ENCODE measurements around the gene ZNF618.

ZNF618 gene

DNA sequence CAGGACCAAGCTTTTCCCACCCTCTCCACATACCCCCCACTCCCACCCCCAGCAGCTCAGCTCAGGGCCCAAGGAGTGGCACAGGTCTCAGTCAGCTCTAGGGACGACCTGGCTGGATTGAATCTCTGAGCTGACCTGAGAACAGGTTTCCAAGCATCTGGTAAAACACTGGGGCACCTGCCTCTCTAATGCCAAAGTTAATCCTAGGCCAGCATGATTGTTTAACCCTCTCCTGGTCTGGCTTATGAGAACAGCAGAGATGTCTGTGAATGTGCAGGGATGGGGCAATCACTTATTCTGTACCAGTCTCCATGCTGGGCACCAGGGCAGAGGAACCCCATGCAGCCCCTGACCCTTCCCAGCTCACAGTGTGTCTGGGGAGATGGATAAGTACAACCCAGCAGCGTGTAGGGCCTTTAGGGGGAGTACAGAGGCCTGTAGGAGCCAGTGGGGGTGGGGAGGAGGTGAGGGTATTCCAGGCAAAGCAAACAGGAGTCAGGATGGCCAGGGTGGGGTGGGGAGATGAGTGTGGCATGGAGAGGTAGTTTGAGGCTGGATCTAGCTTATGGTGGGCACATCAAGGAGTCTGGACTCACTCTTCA lies 223.7 kb downstream of the ZNF618 start:
- no peak for DNase-seq (ENCODE audit: low read depth)
- TF ChIP-seq, protein P1, sequence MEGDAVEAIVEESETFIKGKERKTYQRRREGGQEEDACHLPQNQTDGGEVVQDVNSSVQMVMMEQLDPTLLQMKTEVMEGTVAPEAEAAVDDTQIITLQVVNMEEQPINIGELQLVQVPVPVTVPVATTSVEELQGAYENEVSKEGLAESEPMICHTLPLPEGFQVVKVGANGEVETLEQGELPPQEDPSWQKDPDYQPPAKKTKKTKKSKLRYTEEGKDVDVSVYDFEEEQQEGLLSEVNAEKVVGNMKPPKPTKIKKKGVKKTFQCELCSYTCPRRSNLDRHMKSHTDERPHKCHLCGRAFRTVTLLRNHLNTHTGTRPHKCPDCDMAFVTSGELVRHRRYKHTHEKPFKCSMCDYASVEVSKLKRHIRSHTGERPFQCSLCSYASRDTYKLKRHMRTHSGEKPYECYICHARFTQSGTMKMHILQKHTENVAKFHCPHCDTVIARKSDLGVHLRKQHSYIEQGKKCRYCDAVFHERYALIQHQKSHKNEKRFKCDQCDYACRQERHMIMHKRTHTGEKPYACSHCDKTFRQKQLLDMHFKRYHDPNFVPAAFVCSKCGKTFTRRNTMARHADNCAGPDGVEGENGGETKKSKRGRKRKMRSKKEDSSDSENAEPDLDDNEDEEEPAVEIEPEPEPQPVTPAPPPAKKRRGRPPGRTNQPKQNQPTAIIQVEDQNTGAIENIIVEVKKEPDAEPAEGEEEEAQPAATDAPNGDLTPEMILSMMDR (IDR thresholded peaks at IDR 0.05; ENCODE audit: low read depth, low read length, missing control alignments), result no peak
- in situ Hi-C loops (cut with HindIII; ENCODE audit: low sequenced_read_pairs), result loop anchor here (5.0 kb wide), 1 partner anchor 93 kb away; no protein-coding TSS in a partner anchor
- no peak overlapping the region for H3K4me3 ChIP-seq (ENCODE audit: low read depth, low read length)

DNA sequence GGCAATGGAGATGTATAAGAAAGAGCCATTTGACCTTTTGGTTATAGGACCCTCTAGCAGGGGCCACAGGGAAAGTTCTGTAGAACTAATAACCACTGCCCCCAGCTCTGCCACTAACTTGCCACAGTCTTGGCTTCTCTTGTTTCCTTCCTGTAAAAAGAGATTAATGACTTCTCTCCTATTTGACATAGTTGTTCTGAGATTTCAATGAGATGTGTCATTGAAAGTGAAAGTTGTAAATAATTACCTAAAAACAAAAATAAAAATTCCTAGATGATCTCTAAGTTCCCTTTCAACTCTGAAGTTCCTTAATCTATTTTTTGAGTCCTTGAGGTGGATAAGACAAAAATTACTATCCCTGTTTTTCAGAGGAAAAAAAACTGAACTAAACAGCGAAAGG lies 224.4 kb downstream of the ZNF618 start:
- no peak for DNase-seq (ENCODE audit: low read depth)
- in situ Hi-C loops (cut with HindIII; ENCODE audit: low sequenced_read_pairs), result no loop called here
- H3K4me3 ChIP-seq (ENCODE audit: low read depth, low read length), result no peak overlapping the region
- TF ChIP-seq, protein P1 (IDR thresholded peaks at IDR 0.05; ENCODE audit: low read depth, low read length, missing control alignments), result no peak

DNA sequence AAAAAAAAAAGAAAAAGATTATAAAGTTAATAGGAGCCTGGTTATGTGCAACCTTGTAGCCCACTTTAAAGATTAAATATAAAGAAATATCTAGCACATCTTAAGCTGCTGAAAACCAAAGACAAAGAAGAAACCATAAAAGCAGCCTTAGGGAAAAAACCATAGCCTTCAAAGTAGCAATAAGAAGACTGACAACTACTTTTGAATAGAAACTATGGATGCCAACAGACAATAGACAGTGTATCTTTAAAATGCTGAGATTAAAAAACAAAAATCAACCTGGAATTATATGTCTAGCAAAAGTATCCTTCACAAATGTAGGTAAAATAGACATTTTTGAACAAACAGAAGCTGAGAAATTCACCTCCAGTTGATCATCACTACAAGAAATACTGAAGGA lies 226.4 kb downstream of the ZNF618 start:
- in situ Hi-C loops (cut with HindIII; ENCODE audit: low sequenced_read_pairs), result no loop called here
- H3K4me3 ChIP-seq (ENCODE audit: low read depth, low read length), result no peak overlapping the region
- TF ChIP-seq, protein P1 (IDR thresholded peaks at IDR 0.05; ENCODE audit: low read depth, low read length, missing control alignments), result no peak
- DNase-seq (ENCODE audit: low read depth), result no peak

DNA sequence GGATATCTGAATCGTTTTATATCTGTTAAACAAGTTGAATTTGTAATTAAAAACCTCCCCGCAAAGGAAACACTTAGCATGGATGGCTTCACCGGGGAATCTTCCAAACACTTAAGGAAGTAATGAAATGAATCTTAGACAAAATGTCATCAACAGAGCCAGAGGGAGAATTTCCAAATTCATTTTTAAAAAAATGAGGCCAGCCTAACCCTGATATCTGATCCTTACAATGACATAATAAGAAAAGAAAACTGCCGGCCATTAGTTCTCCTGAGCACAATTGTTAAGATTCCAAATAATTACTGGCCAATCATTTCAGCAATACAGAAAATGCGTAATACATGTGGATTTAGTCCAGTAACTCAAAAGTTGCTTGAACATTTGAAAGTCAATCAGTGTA lies 229.1 kb downstream of the ZNF618 start:
- DNase-seq (ENCODE audit: low read depth), result no peak
- TF ChIP-seq, protein P1 (IDR thresholded peaks at IDR 0.05; ENCODE audit: low read depth, low read length, missing control alignments), result no peak
- H3K4me3 ChIP-seq (ENCODE audit: low read depth, low read length), result no peak overlapping the region
- in situ Hi-C loops (cut with HindIII; ENCODE audit: low sequenced_read_pairs), result loop anchor here (5.0 kb wide), 2 partner anchors 47 to 172 kb away; no protein-coding TSS in a partner anchor

Measured in astrocyte of the cerebellum (primary cell).